ENCODE data around the gene PLB1. TPM values are rescaled to one million over a fixed set of nuclear protein-coding genes. Genes with fewer than 3 reads are reported as not detected.

PLB1 gene
- total and polyA plus RNA-seq, 9 of the 15 experiments (the other 6 are each of a cell fraction or from before 2014, with no cell fraction given), result 0.01 to 0.09 (median 0.07) TPM; not detected in 2

- Histone ChIP-seq H3K9ac (ENCODE audit: insufficient read depth in 1 of 2, low read depth in 2 of 2, low read length in 2 of 2) (no peak overlapping the region), H3K27ac (ENCODE audit: extremely low read depth, low read depth, low read length) (no peak overlapping the region), H3K4me2 (ENCODE audit: insufficient read depth, low read length) (no peak overlapping the region), H3K4me1 (replicated peaks in 1 of 2; ENCODE audit: control insufficient read depth in 2 of 2, insufficient read depth in 2 of 2, low read length in 2 of 2) (peaks cover 0 to 5% of the 10 kb centered on the region in 2 experiments; a peak in 4 of 5 replicates), H3K9me3 (replicated peaks; ENCODE audit: control insufficient read depth, insufficient read depth, low read depth, low read length) (no peaks in the 10 kb centered on the region), H3K79me2 (ENCODE audit: control insufficient read depth, insufficient read depth, low read length) (no peaks in the 10 kb centered on the region), H3K27me3 (ENCODE audit: control insufficient read depth in 2 of 2, insufficient read depth in 2 of 2, low read length in 2 of 2) (peaks cover 17 to 46% of the 10 kb centered on the region in 2 experiments; a peak in 4 of 5 replicates), H2AFZ (ENCODE audit: low read depth, low read length) (no peak overlapping the region), H4K20me1 (replicated peaks; ENCODE audit: control insufficient read depth, insufficient read depth, low read length) (no peaks in the 10 kb centered on the region), H3K36me3 (ENCODE audit: control insufficient read depth, insufficient read depth, low read length) (no peaks in the 10 kb centered on the region), H3K9me1 (ENCODE audit: control insufficient read depth, insufficient read depth, low read length) (no peaks in the 10 kb centered on the region), H3K4me3 (no peak overlapping the region)
- no TSS peak for BruUV-seq (replicated peaks)
- 21% methylated on average over 13 of the region's 14 CpGs for WGBS (ENCODE audit: insufficient coverage, low coverage, missing lambda C conversion rate)
- no peak for DNase-seq (ENCODE audit: extremely low read depth in 1 of 4, low spot score in 3 of 4)
- no peak for TF ChIP-seq ZNF75A (CRISPR knock-in tag; IDR thresholded peaks at IDR 0.05)
- TF ChIP-seq NR2C2 (CRISPR knock-in tag; IDR thresholded peaks at IDR 0.05), result 0 out of 2 replicates have a peak, but pooled peaks have one; percentile 3
- no peak for TF ChIP-seq NR2C2 (tag; IDR thresholded peaks at IDR 0.05)
- in situ Hi-C loops (cut with MboI) (no loop called here), intact Hi-C loops (cut with micrococcal nuclease) (no loop called here)
- ATAC-seq, result no peak
- ChIA-PET POLR2A (interaction anchor here (0.7 kb wide), 2 partner anchors 114 to 167 kb away, joined by 3 read pairs; no protein-coding TSS in a partner anchor), CTCF (ENCODE audit: low intra/inter-chr PET ratio) (no interaction called here)
- no peak for FAIRE-seq
These were observed 144.5 kb downstream of the PLB1 start for GRCh38 chr2:28640260-28640907.

DNA sequence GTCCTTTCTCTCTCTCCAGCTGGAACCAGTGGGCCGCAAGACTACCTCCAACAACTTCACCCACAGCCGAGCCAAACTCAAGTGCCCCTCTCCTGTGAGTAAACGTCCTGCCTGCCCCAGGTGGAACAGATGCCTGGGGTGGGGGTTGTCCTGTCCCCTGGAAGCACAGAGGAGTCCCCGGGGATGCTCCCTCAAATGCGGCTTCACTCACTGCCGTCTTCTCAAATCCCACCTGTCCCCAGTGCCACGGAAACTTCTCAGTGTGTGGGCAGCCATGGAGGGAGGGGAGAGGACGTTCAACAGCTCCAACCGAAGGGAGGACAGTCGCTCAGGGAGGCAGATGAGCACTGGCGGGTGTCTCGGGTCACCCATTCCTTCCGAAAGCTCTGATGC, 145.0 kb downstream of the PLB1 start:
- in situ Hi-C loops (cut with MboI) (no loop called here), intact Hi-C loops (cut with micrococcal nuclease) (no loop called here)
- H3K4me1 ChIP-seq (replicated peaks in 1 of 2; ENCODE audit: control insufficient read depth in 2 of 2, insufficient read depth in 2 of 2, low read length in 2 of 2), result peaks cover 0 to 5% of the 10 kb centered on the region in 2 experiments; a peak in 4 of 5 replicates
- no peaks in the 10 kb centered on the region for H4K20me1 ChIP-seq (replicated peaks; ENCODE audit: control insufficient read depth, insufficient read depth, low read length)
- 17% methylated on average over 12 of the region's 13 CpGs for WGBS (ENCODE audit: insufficient coverage, low coverage, missing lambda C conversion rate)
- H3K27ac ChIP-seq (ENCODE audit: extremely low read depth, low read depth, low read length), result no peak overlapping the region
- DNase-seq (ENCODE audit: extremely low read depth in 1 of 4, low spot score in 3 of 4), result no peak
- ChIA-PET CTCF (ENCODE audit: low intra/inter-chr PET ratio) (no interaction called here), POLR2A (no interaction called here)
- H3K27me3 ChIP-seq (ENCODE audit: control insufficient read depth in 2 of 2, insufficient read depth in 2 of 2, low read length in 2 of 2), result peaks cover 17 to 46% of the 10 kb centered on the region in 2 experiments; a peak in 4 of 5 replicates
- FAIRE-seq, result no peak
- no peak for ATAC-seq
- no peak overlapping the region for H2AFZ ChIP-seq (ENCODE audit: low read depth, low read length)
- no peak overlapping the region for H3K4me2 ChIP-seq (ENCODE audit: insufficient read depth, low read length)
- H3K9me3 ChIP-seq (replicated peaks; ENCODE audit: control insufficient read depth, insufficient read depth, low read depth, low read length), result no peaks in the 10 kb centered on the region
- no TSS peak for BruUV-seq (replicated peaks)
- no peak overlapping the region for H3K9ac ChIP-seq (ENCODE audit: insufficient read depth in 1 of 2, low read depth in 2 of 2, low read length in 2 of 2)
- H3K9me1 ChIP-seq (ENCODE audit: control insufficient read depth, insufficient read depth, low read length), result no peaks in the 10 kb centered on the region
- no peak overlapping the region for H3K4me3 ChIP-seq
- H3K36me3 ChIP-seq (ENCODE audit: control insufficient read depth, insufficient read depth, low read length), result no peaks in the 10 kb centered on the region
- no peaks in the 10 kb centered on the region for H3K79me2 ChIP-seq (ENCODE audit: control insufficient read depth, insufficient read depth, low read length)
- no peak for TF ChIP-seq HCFC1 (IDR thresholded peaks at IDR 0.05; ENCODE audit: low read depth, low read length)
- TF ChIP-seq, protein P1, sequence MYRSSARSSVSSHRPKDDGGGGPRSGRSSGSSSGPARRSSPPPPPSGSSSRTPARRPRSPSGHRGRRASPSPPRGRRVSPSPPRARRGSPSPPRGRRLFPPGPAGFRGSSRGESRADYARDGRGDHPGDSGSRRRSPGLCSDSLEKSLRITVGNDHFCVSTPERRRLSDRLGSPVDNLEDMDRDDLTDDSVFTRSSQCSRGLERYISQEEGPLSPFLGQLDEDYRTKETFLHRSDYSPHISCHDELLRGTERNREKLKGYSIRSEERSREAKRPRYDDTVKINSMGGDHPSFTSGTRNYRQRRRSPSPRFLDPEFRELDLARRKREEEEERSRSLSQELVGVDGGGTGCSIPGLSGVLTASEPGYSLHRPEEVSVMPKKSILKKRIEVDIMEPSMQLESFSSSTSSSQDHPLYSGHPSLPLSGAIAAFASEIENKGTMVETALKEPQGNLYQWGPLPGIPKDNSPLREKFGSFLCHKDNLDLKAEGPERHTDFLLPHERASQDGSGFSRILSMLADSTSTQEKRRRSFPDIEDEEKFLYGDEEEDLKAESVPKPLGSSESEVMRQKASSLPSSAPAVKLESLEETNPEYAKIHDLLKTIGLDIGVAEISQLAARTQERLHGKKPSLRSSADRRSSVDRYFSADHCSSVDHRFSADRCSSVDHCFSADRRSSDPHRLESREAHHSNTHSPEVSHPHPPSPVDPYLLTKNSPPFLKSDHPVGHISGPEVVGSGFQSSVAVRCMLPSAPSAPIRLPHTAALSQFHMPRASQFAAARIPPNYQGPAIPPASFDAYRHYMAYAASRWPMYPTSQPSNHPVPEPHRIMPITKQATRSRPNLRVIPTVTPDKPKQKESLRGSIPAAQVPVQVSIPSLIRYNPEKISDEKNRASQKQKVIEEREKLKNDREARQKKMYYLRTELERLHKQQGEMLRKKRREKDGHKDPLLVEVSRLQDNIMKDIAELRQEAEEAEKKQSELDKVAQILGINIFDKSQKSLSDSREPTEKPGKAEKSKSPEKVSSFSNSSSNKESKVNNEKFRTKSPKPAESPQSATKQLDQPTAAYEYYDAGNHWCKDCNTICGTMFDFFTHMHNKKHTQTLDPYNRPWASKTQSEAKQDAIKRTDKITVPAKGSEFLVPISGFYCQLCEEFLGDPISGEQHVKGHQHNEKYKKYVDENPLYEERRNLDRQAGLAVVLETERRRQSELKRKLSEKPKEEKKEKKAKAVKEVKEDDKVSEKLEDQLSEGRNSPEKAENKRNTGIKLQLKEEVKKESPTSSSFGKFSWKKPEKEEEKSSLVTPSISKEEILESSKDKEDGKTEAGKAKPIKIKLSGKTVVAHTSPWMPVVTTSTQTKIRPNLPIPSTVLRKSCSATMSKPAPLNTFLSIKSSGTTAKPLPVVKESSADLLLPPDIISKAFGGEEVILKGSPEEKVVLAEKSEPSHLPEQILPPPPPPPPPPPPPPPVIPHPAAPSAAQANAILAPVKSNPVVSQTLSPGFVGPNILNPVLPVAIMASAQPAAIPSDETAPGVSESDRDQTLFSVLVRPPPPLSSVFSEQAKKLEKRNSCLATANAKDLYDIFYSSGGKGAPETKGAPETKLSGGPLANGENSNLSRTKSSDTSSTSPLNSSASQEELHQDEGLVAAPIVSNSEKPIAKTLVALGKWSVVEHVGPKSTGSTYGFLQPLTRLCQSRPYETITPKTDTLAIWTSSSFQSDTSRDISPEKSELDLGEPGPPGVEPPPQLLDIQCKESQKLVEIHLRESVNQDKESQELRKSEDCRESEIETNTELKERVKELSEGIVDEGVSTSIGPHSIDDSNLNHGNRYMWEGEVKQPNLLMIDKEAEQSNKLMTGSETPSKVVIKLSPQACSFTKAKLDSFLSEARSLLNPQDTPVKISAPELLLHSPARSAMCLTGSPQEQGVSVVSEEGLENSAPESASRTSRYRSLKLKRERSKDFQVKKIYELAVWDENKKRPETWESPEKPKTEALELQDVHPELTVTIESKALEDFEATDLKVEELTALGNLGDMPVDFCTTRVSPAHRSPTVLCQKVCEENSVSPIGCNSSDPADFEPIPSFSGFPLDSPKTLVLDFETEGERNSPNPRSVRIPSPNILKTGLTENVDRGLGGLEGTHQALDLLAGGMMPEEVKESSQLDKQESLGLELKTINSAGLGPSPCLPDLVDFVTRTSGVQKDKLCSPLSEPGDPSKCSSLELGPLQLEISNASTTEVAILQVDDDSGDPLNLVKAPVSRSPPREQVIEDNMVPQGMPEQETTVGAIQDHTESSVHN (IDR thresholded peaks at IDR 0.05; ENCODE audit: borderline replicate concordance in 1 of 2, low read depth in 1 of 2), result no peak

All from K562 (cell line).